LNCaP clone FGC (cell line): ENCODE measurements around the gene VPS11.

Source experiments
- DNase-seq: peaks from one replicate; pipeline ENCODE4 v3.0.0-alpha.2; 2011; ENCODE audit warnings: low read depth
- H3K4me3 ChIP-seq: 2 replicates; pipeline ENCODE4 v1.5.1; 2011; ENCODE audit warnings: mild to moderate bottlenecking, low read depth, low read length, control low read depth
- TF ChIP-seq, protein P1 (sequence below): IDR thresholded peaks from 2 replicates; pipeline ENCODE4 v1.5.1; 2012; ENCODE audit warnings: mild to moderate bottlenecking; ENCODE audit not compliant: control insufficient read depth, insufficient read depth; ENCODE audit errors: extremely low read depth

Gene VPS11

GRCh38 chr11:119116601-119117000, 49.0 kb downstream of the VPS11 start:
- TF ChIP-seq, protein P1, sequence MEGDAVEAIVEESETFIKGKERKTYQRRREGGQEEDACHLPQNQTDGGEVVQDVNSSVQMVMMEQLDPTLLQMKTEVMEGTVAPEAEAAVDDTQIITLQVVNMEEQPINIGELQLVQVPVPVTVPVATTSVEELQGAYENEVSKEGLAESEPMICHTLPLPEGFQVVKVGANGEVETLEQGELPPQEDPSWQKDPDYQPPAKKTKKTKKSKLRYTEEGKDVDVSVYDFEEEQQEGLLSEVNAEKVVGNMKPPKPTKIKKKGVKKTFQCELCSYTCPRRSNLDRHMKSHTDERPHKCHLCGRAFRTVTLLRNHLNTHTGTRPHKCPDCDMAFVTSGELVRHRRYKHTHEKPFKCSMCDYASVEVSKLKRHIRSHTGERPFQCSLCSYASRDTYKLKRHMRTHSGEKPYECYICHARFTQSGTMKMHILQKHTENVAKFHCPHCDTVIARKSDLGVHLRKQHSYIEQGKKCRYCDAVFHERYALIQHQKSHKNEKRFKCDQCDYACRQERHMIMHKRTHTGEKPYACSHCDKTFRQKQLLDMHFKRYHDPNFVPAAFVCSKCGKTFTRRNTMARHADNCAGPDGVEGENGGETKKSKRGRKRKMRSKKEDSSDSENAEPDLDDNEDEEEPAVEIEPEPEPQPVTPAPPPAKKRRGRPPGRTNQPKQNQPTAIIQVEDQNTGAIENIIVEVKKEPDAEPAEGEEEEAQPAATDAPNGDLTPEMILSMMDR = no peak
- H3K4me3 ChIP-seq = no peak overlapping the region

DNA sequence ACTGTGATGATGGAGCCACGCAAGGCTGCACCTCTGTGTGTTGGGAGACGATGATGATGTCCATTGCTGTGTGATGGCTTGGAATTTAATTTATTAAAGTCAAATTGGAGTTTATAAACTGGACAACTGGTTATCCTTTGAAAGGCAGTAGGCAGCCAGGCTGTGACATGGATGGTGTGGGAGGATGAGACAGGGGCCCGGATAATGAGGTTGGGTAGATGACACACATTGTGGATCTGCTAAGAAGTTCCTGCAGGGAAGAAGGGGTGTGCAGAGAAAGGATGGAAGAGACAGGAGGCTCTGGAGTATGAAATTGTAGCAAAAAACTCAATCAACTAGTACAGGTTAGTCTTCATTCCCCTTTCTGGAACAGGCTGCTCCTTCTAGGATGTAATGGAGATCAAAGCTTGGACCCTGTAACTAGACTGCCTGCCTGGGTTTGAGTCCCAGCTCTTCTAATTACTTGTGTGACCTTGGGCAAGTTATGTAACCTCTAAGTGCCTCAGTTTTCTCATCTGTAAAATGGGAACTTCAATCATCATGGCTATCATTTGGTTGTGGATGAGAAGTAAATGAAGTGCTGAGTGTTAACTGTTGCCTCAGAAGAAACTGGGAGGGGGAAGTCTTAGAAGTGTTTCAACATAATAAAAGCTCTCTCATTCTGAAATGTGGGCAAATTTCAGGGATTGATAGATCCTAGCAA, 49.5 kb downstream of the VPS11 start:
- no peak overlapping the region for H3K4me3 ChIP-seq
- DNase-seq = no peak
- TF ChIP-seq, protein P1 = no peak

More at GRCh38 chr11:119116601-119117000, 49.0 kb downstream of the VPS11 start:
- DNase-seq = no peak

DNA sequence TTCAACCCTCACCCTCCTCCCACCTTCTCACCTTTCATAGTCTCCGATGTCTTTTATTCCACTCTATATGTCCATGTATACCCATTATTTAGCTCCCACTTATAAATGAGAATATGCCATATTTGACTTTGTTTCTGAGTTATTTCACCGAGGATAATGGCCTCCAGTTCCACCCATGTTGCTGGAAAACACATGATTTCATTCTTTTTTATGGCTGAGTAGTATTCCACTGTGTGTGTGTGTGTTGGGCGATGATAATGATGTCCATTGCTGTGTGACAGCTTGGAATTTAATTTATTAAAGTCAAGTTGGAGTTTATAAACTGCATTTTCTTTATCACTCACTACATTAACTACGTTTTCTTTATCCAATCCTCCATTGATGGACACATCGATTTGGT, 50.6 kb downstream of the VPS11 start:
- H3K4me3 ChIP-seq = no peak overlapping the region
- no peak for DNase-seq
- TF ChIP-seq, protein P1 = no peak

DNA sequence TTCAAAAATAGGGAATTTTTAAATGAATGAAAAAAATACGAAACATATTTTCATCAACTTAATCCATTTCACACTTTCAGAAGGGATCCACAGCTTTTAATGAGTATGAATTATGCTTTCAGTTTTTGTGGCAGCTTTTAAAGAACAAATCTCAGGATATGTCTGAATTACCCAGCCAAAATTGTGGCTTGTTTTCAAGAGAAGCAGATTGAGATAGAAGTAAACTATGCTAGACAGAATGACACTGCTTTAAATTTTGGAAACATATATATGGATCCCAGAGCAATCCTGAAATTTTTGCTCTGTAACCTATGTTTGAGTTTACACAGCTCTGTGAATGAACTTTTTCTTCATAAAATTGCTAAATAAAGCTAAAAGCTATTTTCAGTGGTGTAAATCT, 51.3 kb downstream of the VPS11 start:
- TF ChIP-seq, protein P1 = no peak
- no peak overlapping the region for H3K4me3 ChIP-seq
- no peak for DNase-seq

GRCh38 chr11:119120639-119121007, 53.0 kb downstream of the VPS11 start:
- peak overlapping the region; percentile 88 for H3K4me3 ChIP-seq
- no peak for DNase-seq
- TF ChIP-seq, protein P1 = no peak

DNA sequence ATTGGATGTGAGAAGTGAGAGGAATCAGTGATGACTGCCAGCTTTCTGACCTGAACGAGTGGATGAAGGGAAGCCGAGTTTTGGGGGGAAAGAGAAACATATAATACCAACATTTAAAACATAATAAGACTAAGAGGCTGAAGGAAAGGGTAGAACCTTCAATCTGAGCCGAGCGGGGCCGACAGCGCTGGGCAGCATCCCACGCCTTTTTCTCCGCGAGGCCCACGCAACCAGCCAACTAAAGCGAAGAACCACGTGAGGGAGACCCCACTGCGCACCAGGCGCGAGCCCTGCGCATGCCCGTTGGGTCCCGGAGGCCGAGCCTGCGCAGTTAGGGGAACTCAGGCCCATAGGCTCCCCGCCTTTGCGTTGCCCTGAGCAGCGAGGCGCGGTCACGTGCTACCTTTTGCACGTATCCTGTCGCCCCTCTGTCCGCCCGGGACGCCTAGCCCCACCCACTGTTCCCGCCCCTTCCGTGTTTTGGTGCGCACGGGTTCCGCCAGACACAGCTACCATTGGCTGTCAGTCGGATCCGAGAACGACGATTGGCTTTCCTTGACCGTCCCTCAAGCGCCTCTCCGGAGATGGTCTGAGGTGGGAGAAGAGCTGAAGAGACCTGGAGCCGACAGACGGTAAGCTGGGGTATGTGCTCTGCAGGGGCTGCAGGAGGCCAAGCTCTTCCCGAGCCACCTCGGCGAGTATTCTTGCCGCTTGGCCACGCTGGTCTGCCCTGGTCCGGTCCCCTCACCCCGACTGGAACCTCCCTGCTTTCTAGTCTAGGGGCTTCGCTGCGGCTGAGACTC, 53.6 kb downstream of the VPS11 start, which contains the start of gene HINFP:
Gene HINFP (plus strand): TSS at position 573 of the 803 bp plus-strand sequence. CDS start 5,365 bp downstream, outside the sequence.
- H3K4me3 ChIP-seq = peak within 1 kb of the TSS; percentile 88
- peak; percentile 97 for DNase-seq
- TF ChIP-seq, protein P1 = no peak
